ENCODE measurements around the gene E2F8. TPM values are rescaled to one million over a fixed set of nuclear protein-coding genes. Genes with fewer than 3 reads are reported as not detected.

E2F8 gene
- total and polyA plus RNA-seq, 2 experiments from 2014 or later: 8.3 to 10.6 TPM

DNA sequence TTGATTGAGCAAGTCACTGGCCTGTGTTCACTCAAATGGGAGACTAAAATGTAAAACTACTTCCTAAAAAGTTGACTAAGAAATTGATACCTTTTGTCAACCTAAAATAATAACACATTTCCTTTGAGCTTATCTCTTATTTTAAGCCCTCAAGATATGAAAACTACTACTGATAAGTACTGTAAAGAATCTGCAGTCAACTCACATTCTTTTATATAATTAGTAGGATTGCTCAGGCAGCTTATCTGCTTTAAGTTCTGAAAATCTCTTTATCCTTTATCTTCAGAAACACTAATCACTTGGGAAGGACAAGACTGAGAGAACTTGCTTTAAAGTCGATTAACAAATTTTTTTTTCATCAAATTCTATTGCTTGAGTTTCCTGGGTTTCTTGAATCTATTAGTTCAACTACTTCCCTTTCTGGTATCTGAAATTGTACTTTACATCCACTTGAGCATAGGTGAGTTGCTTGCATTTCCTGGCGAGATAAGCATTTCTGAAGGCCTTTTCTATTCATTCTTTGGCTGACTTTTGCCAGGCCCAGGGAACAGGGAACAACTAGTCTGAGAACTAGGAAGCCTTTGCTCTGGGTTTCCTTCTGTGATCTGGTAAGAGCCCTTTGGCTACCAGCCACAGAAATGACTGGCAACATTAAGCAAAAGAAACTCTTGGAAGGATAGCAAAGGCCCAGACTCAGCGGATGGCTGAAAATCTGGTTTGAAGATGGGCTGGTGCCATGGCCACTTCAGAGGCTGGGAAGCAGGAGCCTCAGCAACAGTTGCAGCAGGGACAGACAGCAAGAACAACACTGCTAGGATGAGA is 19.6 kb downstream of the E2F8 start:
- 0 out of 2 replicates have a peak, but pooled peaks cover 3% of the 10 kb centered on the region for H3K4me1 ChIP-seq (ENCODE audit: insufficient read depth)
- no peak for TF ChIP-seq CREB1 (CRISPR knock-in tag; IDR thresholded peaks at IDR 0.05; ENCODE audit: low read depth)

DNA sequence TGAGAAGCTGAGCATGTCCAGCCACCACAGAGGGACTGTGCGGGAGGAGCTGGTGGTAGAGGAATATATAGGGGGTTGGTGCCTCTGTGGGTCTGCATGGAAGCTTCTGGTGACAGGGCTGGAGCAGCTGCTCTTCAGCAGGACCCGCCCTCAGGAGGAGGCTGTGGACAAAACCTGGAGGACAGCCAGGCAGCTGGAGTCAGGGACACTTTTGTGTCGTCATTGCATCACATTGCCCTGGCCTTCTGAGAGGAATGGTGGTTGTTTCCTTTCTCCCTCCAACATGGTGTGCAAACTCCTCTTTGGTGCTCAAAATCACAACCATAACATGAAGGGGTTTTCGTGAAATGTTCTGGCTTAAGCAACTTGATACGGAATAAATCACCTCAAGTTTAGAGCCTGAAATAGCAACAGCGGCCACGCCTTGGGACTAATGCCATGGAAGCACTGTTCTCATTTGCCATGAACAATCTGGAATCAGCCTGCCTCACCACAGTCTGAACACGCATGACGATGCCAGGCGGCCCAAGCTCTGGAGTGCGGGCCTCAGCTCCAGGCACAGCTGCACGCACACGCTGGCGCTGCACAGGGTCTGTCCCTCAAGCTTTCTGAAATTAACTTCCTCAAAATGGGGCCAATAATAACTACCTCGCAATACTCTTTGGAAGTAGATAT is 21.8 kb downstream of the E2F8 start:
- Histone ChIP-seq H3K36me3 (ENCODE audit: insufficient read depth) (peaks cover 5% of the 10 kb centered on the region; the same call in 1 of the 2 replicates), H3F3A (replicated peaks; ENCODE audit: low read depth) (no peaks in the 10 kb centered on the region), H3K79me2 (replicated peaks; ENCODE audit: insufficient read depth) (no peaks in the 10 kb centered on the region), H3K4me1 (ENCODE audit: insufficient read depth) (0 out of 2 replicates have a peak, but pooled peaks cover 3% of the 10 kb centered on the region), H3K9me2 (ENCODE audit: insufficient read depth) (no peaks in the 10 kb centered on the region), H3K27ac (ENCODE audit: low read depth) (no peak overlapping the region), H3K4me2 (no peak overlapping the region), H3K27me3 (ENCODE audit: insufficient read depth) (no peaks in the 10 kb centered on the region), H2AFZ (no peak overlapping the region), H4K20me1 (replicated peaks; ENCODE audit: insufficient read depth) (no peaks in the 10 kb centered on the region), H3K4me3 (no peak overlapping the region)
- H3K9me3 Mint-ChIP-seq: no peaks in the 10 kb centered on the region
- H3K36me3 Mint-ChIP-seq (ENCODE audit: low read depth): peaks cover 16% of the 10 kb centered on the region
- no peaks in the 10 kb centered on the region for H3K27me3 Mint-ChIP-seq (ENCODE audit: insufficient read depth, low read depth, poor library complexity)
- peaks cover 6% of the 10 kb centered on the region; the same call in 2 of the 3 replicates for H3K4me1 Mint-ChIP-seq
- no peak overlapping the region for H3K4me3 Mint-ChIP-seq
- no peak overlapping the region for H3K27ac Mint-ChIP-seq
- DNase-seq (ENCODE audit: low spot score) (no peak), ATAC-seq (no peak)
- no peak for TF ChIP-seq EZH2phosphoT487 (IDR thresholded peaks at IDR 0.05; ENCODE audit: unreplicated experiment)
- no peak for TF ChIP-seq JUNB (IDR thresholded peaks at IDR 0.05; ENCODE audit: unreplicated experiment)
- TF ChIP-seq REST (IDR thresholded peaks at IDR 0.05; ENCODE audit: unreplicated experiment): no peak
- TF ChIP-seq NANOG (IDR thresholded peaks at IDR 0.05; ENCODE audit: borderline replicate concordance): no peak
- TF ChIP-seq EZH2 (IDR thresholded peaks at IDR 0.05; ENCODE audit: low read depth, unreplicated experiment): no peak
- TF ChIP-seq, protein P1, sequence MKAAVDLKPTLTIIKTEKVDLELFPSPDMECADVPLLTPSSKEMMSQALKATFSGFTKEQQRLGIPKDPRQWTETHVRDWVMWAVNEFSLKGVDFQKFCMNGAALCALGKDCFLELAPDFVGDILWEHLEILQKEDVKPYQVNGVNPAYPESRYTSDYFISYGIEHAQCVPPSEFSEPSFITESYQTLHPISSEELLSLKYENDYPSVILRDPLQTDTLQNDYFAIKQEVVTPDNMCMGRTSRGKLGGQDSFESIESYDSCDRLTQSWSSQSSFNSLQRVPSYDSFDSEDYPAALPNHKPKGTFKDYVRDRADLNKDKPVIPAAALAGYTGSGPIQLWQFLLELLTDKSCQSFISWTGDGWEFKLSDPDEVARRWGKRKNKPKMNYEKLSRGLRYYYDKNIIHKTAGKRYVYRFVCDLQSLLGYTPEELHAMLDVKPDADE (IDR thresholded peaks at IDR 0.05): no peak
- no peak for TF ChIP-seq STAT1 (IDR thresholded peaks at IDR 0.05; ENCODE audit: unreplicated experiment)
- TF ChIP-seq ZNF331 (CRISPR knock-in tag; IDR thresholded peaks at IDR 0.05; ENCODE audit: low read depth): no peak
- TF ChIP-seq, protein P2, sequence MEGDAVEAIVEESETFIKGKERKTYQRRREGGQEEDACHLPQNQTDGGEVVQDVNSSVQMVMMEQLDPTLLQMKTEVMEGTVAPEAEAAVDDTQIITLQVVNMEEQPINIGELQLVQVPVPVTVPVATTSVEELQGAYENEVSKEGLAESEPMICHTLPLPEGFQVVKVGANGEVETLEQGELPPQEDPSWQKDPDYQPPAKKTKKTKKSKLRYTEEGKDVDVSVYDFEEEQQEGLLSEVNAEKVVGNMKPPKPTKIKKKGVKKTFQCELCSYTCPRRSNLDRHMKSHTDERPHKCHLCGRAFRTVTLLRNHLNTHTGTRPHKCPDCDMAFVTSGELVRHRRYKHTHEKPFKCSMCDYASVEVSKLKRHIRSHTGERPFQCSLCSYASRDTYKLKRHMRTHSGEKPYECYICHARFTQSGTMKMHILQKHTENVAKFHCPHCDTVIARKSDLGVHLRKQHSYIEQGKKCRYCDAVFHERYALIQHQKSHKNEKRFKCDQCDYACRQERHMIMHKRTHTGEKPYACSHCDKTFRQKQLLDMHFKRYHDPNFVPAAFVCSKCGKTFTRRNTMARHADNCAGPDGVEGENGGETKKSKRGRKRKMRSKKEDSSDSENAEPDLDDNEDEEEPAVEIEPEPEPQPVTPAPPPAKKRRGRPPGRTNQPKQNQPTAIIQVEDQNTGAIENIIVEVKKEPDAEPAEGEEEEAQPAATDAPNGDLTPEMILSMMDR (conservative IDR thresholded peaks at IDR 0.05; ENCODE audit: low read depth in 2 of 2): no peak
- TF ChIP-seq CREB1 (CRISPR knock-in tag; IDR thresholded peaks at IDR 0.05; ENCODE audit: low read depth): no peak

More for the DNA sequence above, 19.6 kb downstream of the E2F8 start:
- no peaks in the 10 kb centered on the region for H3K79me2 ChIP-seq (replicated peaks; ENCODE audit: insufficient read depth)
- no peak overlapping the region for H3K4me2 ChIP-seq
- H3K4me1 Mint-ChIP-seq: peaks cover 6% of the 10 kb centered on the region; the same call in 2 of the 3 replicates
- peaks cover 29% of the 10 kb centered on the region for H3K36me3 Mint-ChIP-seq (ENCODE audit: low read depth)
- H3K9me2 ChIP-seq (ENCODE audit: insufficient read depth): no peaks in the 10 kb centered on the region
- peak overlapping the region; percentile 55; the same call in 1 of the 2 replicates for H3K27ac Mint-ChIP-seq
- H3K9me3 Mint-ChIP-seq: no peaks in the 10 kb centered on the region
- no peak overlapping the region for H3K4me3 Mint-ChIP-seq
- no peak overlapping the region for H3K27ac ChIP-seq (ENCODE audit: low read depth)
- 0 out of 2 replicates have a peak overlapping the region, but pooled peaks have one; percentile 5 for H2AFZ ChIP-seq
- no peaks in the 10 kb centered on the region for H4K20me1 ChIP-seq (replicated peaks; ENCODE audit: insufficient read depth)
- no peak for DNase-seq (ENCODE audit: low spot score)
- no peak for ATAC-seq
- H3K27me3 Mint-ChIP-seq (ENCODE audit: insufficient read depth, low read depth, poor library complexity): no peaks in the 10 kb centered on the region
- no peaks in the 10 kb centered on the region for H3F3A ChIP-seq (replicated peaks; ENCODE audit: low read depth)
- no peak overlapping the region for H3K4me3 ChIP-seq
- H3K36me3 ChIP-seq (ENCODE audit: insufficient read depth): peaks cover 8% of the 10 kb centered on the region; the same call in 1 of the 2 replicates
- H3K27me3 ChIP-seq (ENCODE audit: insufficient read depth): no peaks in the 10 kb centered on the region
